Ovary (tissue), 9 donors: Measurements from ENCODE around the gene WARS2. TPM values are rescaled to one million over a fixed set of nuclear protein-coding genes. Genes with fewer than 3 reads are reported as not detected.

Source experiments
- DNase-seq, 5 donors: peaks; one replicate each; pipeline ENCODE4 v3.0.0-alpha.2; 2019 to 2020
- H3K27ac ChIP-seq, 2 donors: fragments of 200-600 bp; one replicate each; pipeline versions ENCODE4 v1.5.1 to v1.8.0; 2019 to 2022
- H3K27me3 ChIP-seq: fragments of 200-600 bp; one replicate; pipeline ENCODE4 v1.8.0; 2022
- H3K36me3 ChIP-seq: fragments of 200-600 bp; sonication (generic); one replicate; pipeline ENCODE4 v1.5.1; 2019
- H3K4me1 ChIP-seq: one replicate; pipeline ENCODE4 v1.8.1; 2013; ENCODE audit warnings: mild to moderate bottlenecking, moderate library complexity; ENCODE audit not compliant: insufficient read depth
- H3K4me3 ChIP-seq: fragments of 200-600 bp; sonication (generic); one replicate; pipeline ENCODE4 v1.5.1; 2017
- H3K9me3 ChIP-seq, 2 donors: fragments of 200-600 bp in 1 of 2; sonication (generic) in 1 of 2; one replicate each; pipeline versions ENCODE4 v1.5.1 to v1.8.1; 2013 to 2019; ENCODE audit warnings: mild to moderate bottlenecking in 1 of 2, moderate library complexity in 1 of 2
- CTCF ChIP-seq, 3 donors: fragments of 450-650 bp in 2 of 3; fragments of 200-600 bp in 1 of 3; IDR thresholded peaks; one replicate each; pipeline versions ENCODE4 v1.5.1 to v1.8.0; 2016 to 2022; ENCODE audit warnings: antibody characterized with exemption in 3 of 3, mild to moderate bottlenecking in 1 of 3
- EP300 ChIP-seq: sonication (generic); formaldehyde crosslinking; IDR thresholded peaks from one replicate; pipeline ENCODE4 v1.6.1; 2017; ENCODE audit warnings: antibody characterized with exemption
- POLR2A ChIP-seq: fragments of 450-650 bp; IDR thresholded peaks from one replicate; pipeline ENCODE4 v1.6.1; 2017; ENCODE audit warnings: antibody characterized with exemption, mild to moderate bottlenecking, moderate library complexity
- WGBS, 3 donors: extraction: QIAGEN DNeasy Blood & Tissue Kit in 1 of 3; methylation state at CpG; one replicate each; pipeline versions ENCODE4 v1.1.5 to v1.1.7; 2013 to 2017; 5-methylcytosine and 5-hydroxymethylcytosine counted together
- intact Hi-C, 4 donors: fragments of 100-400 bp; cut with DNase I; formaldehyde crosslinking; loops; one replicate each; pipeline versions ENCODE4 v1.11.0 to v1.15.1; 2022 to 2023
- polyA plus RNA-seq, 2 donors: library from polyadenylated mRNA; stranded (reverse); fragments of 200-250 nt in 1 of 2; fragments of 350-450 nt in 1 of 2; fragmentation: Illumina TruSeq in 1 of 2; extraction: RNeasy Lipid Tissue Mini Kit (QIAGEN cat#74804) in 1 of 2; gene quantifications; one replicate each; pipeline ENCODE4 v1.2.3, GENCODE V29; 2013 to 2014
- small RNA-seq: library from RNA; depleted of rRNA; stranded (forward); fragments of <200 nt; gene quantifications from one replicate; pipeline ENCODE3, GENCODE V24; 2016
- total RNA-seq, 7 donors: library from RNA; depleted of rRNA in 2 of 7; stranded (reverse); fragments of >200 nt in 2 of 7; fragmentation: NEBNext Ultra II Directional in 3 of 7; extraction: Animal tissue kit (Norgen Biotek cat#: 25700) in 3 of 7; gene quantifications; one replicate each; pipeline versions ENCODE4 v1.1.0 to v1.2.4, GENCODE V29; 2016 to 2023
- donor health status: DM: no; HTN: no; CAD: no; lungs with moderate emphysema.
- donor health status: DM: no; HTN: no; CAD: no.
- donor health status: Bipolar disorder and iron deficiency.
- donor health status: DM: yes; HTN: yes; CAD: no.
- donor health status: DM: no; HTN: no; CAD: no.
- donor health status: DM: yes; HTN: yes; CAD: no.

Gene WARS2
- total and polyA plus RNA-seq, 9 donors, result 6.1 to 20.3 (median 15.5) TPM

GRCh38 chr1:118982821-118983557, 157.5 kb downstream of the WARS2 start:
- Histone ChIP-seq H3K4me3 (no peak overlapping the region), H3K27me3 (peaks cover 8% of the 10 kb centered on the region)

GRCh38 chr1:118982266-118982665, 158.2 kb downstream of the WARS2 start:
- peaks cover under 1% of the 10 kb centered on the region for H3K4me1 ChIP-seq
- DNase-seq, result no peak
- H3K27ac ChIP-seq, result no peak overlapping the region
- WGBS, 3 donors, result 50 to 60% (median 53%) methylated on average over 6 of the region's 6 CpGs
- TF ChIP-seq CTCF (IDR thresholded peaks at IDR 0.05) (no peak), EP300 (no peak), POLR2A (no peak)
- H3K4me3 ChIP-seq, result no peak overlapping the region
- no peaks in the 10 kb centered on the region for H3K9me3 ChIP-seq
- intact Hi-C loops, result no loop called here
- H3K36me3 ChIP-seq, result no peaks in the 10 kb centered on the region
- H3K27me3 ChIP-seq, result peaks cover 8% of the 10 kb centered on the region

More at GRCh38 chr1:118982821-118983557, 157.5 kb downstream of the WARS2 start:
- H3K36me3 ChIP-seq, result no peaks in the 10 kb centered on the region
- TF ChIP-seq POLR2A (no peak), CTCF (IDR thresholded peaks at IDR 0.05) (no peak), EP300 (no peak)
- H3K9me3 ChIP-seq, result no peaks in the 10 kb centered on the region
- 12 to 18% (median 16%) methylated on average over 26 of the region's 26 CpGs for WGBS, 3 donors
- intact Hi-C loops, result no loop called here
- peaks cover 3% of the 10 kb centered on the region for H3K4me1 ChIP-seq
- DNase-seq, result no peak
- no peak overlapping the region for H3K27ac ChIP-seq

- H3K4me3 ChIP-seq, result no peak overlapping the region
- intact Hi-C loops, result no loop called here
- no peaks in the 10 kb centered on the region for H3K9me3 ChIP-seq
- WGBS, 3 donors, result 28 to 52% (median 38%) methylated on average over 1 of the region's 1 CpG
- peaks cover 8% of the 10 kb centered on the region for H3K27me3 ChIP-seq
- TF ChIP-seq POLR2A, result no peak
- no peak for TF ChIP-seq EP300
- TF ChIP-seq CTCF (IDR thresholded peaks at IDR 0.05), result no peak
- no peak overlapping the region for H3K27ac ChIP-seq
- no peaks in the 10 kb centered on the region for H3K36me3 ChIP-seq
- DNase-seq, result no peak
- no peaks in the 10 kb centered on the region for H3K4me1 ChIP-seq
These were observed 159.0 kb downstream of the WARS2 start for GRCh38 chr1:118981436-118981835.

Small RNAs within 50 kb of the gene (small RNA-seq; reads per million reads assigned to genes)
- not detected for gene AL139420.2

Other genes starting within 250 kb of the WARS2 start
- gene TBX15, start 152.3 kb downstream of the WARS2 start, total RNA-seq, result under 1 TPM in 6 of 7 donors, not detected in 1; 0.08 to 0.60 (median 0.20) TPM
- under 1 TPM; 0.10 to 0.42 TPM for gene TBX15, start 152.3 kb downstream of the WARS2 start, polyA plus RNA-seq
- under 1 TPM in 3 of 7 donors, not detected in 4; 0.12 to 0.50 (median 0.23) TPM for gene HAO2, start 228.1 kb upstream of the WARS2 start, total RNA-seq
- gene HAO2, start 228.1 kb upstream of the WARS2 start, polyA plus RNA-seq, result not detected